CMK (cell line): ENCODE results near the gene CALML3.

Experiments used
- DNase-seq: peaks from one replicate; pipeline ENCODE4 v3.0.0-alpha.2; 2010; ENCODE audit warnings: low read depth

CALML3 gene

DNA sequence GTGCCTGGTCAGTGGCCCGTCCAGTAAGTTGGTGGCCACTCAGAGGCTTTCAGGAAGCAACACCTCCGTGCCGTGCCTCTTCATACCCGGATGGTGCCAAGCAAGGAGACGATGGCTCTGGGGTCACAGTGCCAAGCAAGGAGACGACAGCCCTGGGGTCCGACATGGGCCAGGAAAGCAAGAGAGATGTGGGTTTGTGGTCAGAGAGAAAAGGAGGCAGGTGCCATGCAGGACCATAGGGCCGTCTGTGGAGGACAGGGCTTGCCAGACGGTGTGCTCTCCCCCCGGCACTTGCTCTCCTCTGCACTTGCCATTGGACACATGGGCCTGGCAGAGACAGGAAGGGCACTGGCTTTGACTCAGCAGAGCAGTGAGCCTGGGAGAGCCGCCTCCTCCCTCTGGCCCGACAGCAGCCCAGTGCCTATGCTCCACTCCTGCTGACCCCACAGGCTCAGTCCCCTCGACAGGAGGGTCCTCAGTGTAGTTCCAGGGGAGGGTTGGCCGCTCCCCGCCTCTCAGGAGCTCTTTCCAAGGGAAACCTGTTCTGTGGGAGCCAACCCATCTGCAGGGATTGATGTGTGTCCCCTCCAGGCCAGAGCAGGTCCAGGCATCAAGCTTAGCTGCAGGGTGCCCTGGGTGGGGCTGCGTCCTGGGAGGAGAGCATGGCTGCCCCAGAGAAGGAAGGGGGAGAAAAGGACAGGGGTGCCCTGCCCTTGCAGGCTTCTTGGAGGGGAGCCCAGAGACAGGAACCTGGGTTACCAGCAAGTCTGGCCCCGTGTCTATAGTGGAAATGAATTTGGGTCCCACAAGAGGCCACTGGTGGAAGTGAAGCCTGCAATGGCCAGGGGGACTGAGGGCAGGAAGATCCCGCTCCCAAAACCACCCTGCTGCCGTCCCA, 17.8 kb upstream of the CALML3 start:
- no peak for DNase-seq

- DNase-seq: no peak
These were observed 17.1 kb upstream of the CALML3 start for GRCh38 chr10:5507649-5508131.

DNA sequence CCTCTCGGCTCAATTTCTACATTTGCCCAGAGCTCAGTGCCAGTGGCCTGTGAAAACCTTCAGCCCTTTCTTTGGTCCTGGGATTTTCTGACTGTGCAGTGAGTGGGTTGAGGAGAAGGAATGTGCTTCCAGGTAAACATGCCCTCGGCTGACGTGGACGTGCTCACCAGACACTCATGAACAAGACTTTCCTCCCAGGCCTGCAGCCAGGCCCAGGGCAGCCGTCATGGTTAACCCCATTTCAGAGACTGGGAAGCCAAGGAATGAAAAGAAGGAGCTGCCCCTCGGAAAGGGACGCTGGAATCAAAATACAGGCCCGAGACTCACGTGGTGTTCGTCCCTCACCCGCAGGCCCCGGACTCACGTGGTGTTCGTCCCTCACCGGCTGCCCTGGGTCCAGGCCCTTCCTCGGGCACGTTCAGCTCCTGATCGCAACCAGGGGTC, 16.6 kb upstream of the CALML3 start:
- no peak for DNase-seq

GRCh38 chr10:5508786-5509185, 16.0 kb upstream of the CALML3 start:
- no peak for DNase-seq

GRCh38 chr10:5509236-5509635, 15.5 kb upstream of the CALML3 start:
- no peak for DNase-seq

- no peak for DNase-seq
These were observed 15.1 kb upstream of the CALML3 start for GRCh38 chr10:5509691-5510090.

GRCh38 chr10:5510281-5511072, 14.3 kb upstream of the CALML3 start:
- DNase-seq: no peak

- DNase-seq: no peak
These were observed 13.4 kb upstream of the CALML3 start for GRCh38 chr10:5511231-5511884.

DNA sequence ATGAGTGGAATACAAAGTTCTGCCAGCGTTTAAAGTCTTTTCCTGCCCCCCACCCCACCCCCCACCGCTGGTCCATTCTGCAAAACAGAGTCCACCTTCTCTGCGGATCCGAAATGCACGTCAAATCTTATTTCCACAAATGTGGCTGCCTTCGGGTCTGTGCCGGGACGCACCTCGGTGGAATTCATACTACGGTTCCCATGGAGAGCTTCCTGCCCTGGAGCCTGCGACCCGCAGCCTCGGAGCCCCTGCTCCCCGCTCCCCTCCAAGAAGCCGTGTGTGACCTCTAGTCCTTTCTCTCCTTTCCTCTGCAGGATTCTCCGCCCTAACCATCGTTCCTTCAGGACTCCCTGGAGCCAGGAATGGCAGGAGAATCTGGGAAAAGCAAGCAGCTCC, 12.9 kb upstream of the CALML3 start:
- DNase-seq: no peak

GRCh38 chr10:5512331-5512730, 12.4 kb upstream of the CALML3 start:
- no peak for DNase-seq

GRCh38 chr10:5512881-5513612, 11.7 kb upstream of the CALML3 start:
- no peak for DNase-seq

DNA sequence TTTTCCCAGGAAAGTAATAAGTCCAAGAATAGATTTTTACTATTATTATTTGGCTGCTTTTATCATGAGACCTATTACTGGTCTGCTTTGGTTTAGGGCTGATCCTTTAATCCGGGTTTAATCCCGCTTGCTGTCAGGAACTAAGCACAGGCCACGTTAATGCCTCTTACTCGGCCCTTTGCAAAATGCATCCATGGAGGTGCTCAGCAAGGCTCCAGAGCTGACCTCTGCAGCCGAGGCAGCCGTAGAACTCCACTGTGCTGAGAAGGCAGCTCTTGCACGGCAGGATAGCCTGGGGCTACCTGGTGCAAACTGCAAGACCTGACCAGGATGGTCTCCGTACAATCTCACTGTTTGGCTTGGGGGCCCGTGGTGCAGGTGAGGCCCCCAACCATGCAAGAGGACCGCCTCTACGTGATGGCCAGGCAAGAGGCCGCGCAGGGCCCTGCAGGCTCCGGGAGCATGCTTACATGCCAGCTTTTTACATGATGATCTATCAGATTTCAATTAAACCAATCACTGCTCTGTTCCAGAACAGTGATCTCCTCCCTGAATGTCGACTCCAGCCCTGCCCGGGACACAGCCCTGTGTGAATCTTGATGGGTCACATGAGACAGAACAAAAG, 10.4 kb upstream of the CALML3 start:
- DNase-seq: no peak

DNA sequence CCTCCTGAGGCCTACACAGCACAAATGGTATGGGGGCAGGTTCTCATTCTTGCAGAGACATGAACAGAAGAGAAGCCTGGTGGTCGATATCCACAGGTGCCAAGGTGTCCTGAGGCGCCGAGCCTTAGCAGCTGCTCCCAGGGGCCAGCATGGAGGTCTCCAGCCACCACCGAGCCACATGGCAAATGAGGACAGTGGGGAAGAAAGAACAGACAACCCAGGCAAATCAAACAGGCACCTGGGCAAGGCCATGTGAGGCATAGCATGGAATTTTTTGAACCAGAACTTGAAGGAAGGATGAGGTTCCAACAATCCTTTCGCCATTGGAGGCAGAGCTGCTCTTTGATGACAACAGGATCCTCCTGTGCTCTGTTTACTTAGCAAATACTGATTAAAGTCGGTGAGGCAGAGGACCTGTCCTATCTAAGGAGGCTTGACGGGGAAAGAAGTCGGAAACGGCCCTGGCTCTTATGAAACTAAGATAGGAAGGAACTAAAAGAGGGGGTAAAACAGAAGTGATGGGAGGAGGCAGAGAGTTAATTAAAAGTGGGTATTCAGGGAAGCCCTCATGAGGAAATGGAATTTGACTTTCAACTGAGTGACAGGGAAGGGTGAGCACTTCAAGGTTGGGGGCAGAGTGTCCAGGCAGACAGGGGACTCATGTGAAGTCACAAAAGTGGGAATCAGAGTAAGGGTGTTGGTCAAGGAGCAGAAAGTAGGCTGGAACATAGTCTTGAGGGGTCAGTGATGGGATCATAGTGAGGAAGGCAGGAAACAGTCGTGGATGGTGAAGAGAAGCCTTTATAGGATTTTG, 8.6 kb upstream of the CALML3 start:
- DNase-seq: no peak

GRCh38 chr10:5517546-5517945, 7.2 kb upstream of the CALML3 start:
- DNase-seq: no peak

- no peak for DNase-seq
These were observed 6.6 kb upstream of the CALML3 start for GRCh38 chr10:5518143-5518542.

DNA sequence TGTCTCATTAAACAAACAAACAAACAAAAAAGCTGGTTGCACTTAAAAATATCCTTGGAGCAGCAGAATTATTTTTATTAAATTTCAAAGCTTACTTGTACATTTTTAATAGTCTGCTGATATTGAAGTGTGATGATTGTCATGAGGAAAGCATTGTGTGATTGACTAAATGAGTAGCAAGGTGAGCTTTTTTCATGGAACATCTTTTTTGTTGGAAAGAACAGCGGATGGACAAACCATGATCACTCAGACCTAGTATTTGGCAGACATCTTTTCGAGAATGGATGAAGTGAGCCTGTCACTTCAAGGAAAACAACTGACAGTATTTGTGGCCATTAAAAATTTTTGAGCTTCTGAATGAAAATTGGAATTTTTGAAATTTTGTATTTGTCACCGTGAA, 5.7 kb upstream of the CALML3 start:
- DNase-seq: no peak

DNA sequence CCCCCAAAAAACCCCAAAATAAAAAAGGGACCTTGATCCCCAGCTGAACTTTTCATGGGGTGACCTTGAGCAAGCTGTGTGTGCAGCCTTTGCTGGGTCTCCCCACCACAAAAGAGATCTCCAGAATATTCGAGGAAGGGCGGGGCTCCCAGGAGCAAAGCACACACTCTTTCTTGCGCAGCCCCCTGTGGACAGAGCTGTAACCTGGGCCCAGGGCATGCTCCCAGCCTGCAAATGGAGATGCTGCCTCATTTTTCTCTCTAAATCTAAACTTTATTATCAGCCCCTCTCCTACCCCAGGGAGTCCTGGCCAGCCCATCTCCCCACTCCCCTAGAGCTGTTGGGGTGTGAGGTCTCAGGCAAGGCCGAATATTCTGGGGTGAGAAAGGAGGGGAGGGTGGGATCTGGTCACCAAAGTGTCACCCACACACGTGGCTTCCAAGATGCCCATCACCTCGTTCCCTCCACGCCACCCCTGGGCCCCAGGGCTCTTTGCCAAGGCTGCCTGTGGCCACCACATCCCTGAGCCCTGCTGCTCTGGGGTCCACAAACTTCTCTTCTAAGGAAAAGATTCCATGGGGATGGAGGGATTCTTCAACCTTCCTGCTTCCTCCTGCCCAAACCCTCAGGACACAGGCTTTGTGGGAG, 1.7 kb upstream of the CALML3 start:
- no peak for DNase-seq

DNA sequence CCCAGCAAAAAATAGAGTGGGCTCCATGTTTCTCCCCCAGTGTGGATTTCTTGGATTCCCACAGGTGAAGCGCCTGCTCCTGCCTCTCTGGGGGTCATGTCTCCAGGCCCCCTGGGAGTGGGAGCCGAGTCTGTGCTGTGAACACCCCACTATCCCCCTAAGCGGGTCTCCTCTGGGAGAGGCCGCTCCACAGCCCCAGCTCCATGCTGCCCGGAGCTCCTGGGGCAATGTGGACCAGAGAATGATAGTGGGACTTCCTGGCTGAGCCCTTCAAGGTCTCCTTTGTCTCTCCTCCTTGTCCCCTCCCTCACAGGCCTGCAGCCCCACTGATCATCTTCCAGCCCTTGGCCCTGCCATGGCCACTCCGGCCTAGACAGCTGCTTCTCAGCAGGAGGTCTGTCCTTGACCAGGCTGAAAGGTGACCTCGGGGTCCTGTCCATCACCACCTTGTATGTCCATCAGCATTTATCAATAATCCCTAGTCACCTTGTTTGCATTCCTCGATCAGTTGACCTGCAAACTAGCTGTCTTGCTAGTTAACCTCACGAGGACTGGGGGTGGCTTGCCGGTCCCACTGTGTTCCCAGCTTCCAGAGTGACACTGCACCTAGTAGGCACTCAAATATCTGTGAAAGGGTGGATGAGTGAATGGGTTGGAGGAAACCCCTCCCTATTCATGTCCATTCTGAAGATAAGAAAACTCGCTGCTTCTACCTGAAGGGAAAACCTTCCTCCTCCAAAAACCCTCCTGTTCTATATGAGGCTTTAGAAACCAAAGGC, 776 bp upstream of the CALML3 start:
- no peak for DNase-seq
